Inflammatory macrophage (primary cell): Measurements from ENCODE around the gene NFIX.
"Not testable (repeated sequence)": the region's sequence is repeated elsewhere in the genome, so short reads cannot be mapped to it uniquely, and the experiment has no call there.

ENCODE experiments used
- DNase-seq, 2 donors: peaks; one replicate each; pipeline ENCODE4 v3.0.0-alpha.2; 2020 to 2022

The NFIX gene

GRCh38 chr19:12959481-12959880 is 35.8 kb upstream of the NFIX start:
- no peak for DNase-seq

- peak; percentile 76 to 80 for DNase-seq
Measured at GRCh38 chr19:12965017-12965811, 30.1 kb upstream of the NFIX start.

GRCh38 chr19:12965812-12966135 is 29.5 kb upstream of the NFIX start:
- no peak for DNase-seq

- DNase-seq, result no peak
Measured at GRCh38 chr19:12967907-12968306, 27.4 kb upstream of the NFIX start.

- no peak for DNase-seq
Measured at GRCh38 chr19:12969292-12969988, 25.8 kb upstream of the NFIX start, which contains the start of gene DAND5. Gene DAND5, plus strand, starts transcription at chr19:12969576. Its CDS starts 85 bp downstream, at chr19:12969661.

- no peak for DNase-seq
Measured at GRCh38 chr19:12970070-12970820, 25.0 kb upstream of the NFIX start.

GRCh38 chr19:12973236-12973635 is 22.0 kb upstream of the NFIX start:
- DNase-seq, result no peak

GRCh38 chr19:12974301-12975220 is 20.7 kb upstream of the NFIX start:
- DNase-seq, result no peak

GRCh38 chr19:12975221-12975741 is 20.0 kb upstream of the NFIX start:
- DNase-seq, result no peak

- DNase-seq, result not testable (repeated sequence)
Measured at GRCh38 chr19:12976109-12976508, 19.2 kb upstream of the NFIX start.

- DNase-seq, result no peak
Measured at GRCh38 chr19:12979974-12980373, 15.3 kb upstream of the NFIX start.

GRCh38 chr19:12982648-12983047 is 12.6 kb upstream of the NFIX start:
- DNase-seq, result no peak

- no peak for DNase-seq
Measured at GRCh38 chr19:12983091-12983490, 12.2 kb upstream of the NFIX start.

GRCh38 chr19:12983542-12984142 is 11.6 kb upstream of the NFIX start:
- DNase-seq, result peak; percentile 70 to 72

GRCh38 chr19:12984143-12984627 is 11.1 kb upstream of the NFIX start:
- DNase-seq, result no peak

GRCh38 chr19:12984683-12985048 is 10.6 kb upstream of the NFIX start:
- DNase-seq, result no peak

GRCh38 chr19:12985049-12985776 is 10.1 kb upstream of the NFIX start:
- peak in 1 of 2 donors; percentile 27 for DNase-seq

- DNase-seq, result no peak
Measured at GRCh38 chr19:12986726-12987125, 8.5 kb upstream of the NFIX start.

GRCh38 chr19:12987190-12987589 is 8.1 kb upstream of the NFIX start:
- DNase-seq, result no peak

- DNase-seq, result no peak
Measured at GRCh38 chr19:12987781-12988180, 7.5 kb upstream of the NFIX start.

GRCh38 chr19:12990431-12990830 is 4.8 kb upstream of the NFIX start:
- DNase-seq, result no peak
